Pons (tissue), 1 donor: ENCODE results near the gene NRAP.

Experiments used
- DNase-seq: peaks from one replicate; pipeline ENCODE4 v3.0.0-alpha.2; 2016; ENCODE audit warnings: low spot score

NRAP gene

DNA sequence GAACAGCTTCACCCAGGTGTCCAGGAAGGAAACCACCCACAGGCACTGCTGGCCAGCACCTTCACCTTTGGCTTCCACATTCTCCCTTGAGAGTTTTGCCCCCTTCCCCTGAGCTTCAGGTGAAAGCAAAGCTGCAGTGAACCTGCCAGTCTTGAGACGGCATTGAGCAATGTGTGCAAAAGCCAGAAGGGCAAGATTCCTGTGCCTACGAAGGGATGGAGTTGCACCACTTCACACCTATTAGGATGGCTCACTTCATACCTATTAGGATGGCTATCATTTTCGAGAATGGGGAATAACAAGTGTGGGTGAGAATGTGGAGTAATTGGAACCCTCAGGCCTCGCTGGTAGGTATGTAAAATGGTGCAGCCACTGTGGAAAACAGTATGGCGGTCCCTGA is 103.8 kb downstream of the NRAP start:
- no peak for DNase-seq

DNA sequence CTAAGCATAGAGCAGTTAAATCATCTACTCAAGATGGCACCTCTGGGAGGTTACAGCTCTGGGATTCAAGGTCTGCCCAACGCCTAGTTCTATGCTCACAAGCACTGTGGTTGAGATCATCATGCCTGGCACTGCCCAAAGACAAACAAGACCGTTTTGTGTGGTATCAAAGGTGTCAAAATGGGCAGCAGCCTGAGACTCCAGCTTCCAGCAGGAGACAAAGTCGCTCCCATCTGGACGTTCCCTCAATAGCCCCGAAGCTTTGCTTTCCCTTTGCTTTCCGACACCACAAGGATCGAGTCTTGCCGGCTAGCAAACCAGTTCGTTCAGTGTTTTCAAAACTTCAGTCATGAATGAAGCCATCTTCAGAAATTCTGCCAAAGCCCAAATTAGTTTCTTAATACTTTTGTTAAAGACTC is 105.9 kb downstream of the NRAP start:
- DNase-seq = no peak

DNA sequence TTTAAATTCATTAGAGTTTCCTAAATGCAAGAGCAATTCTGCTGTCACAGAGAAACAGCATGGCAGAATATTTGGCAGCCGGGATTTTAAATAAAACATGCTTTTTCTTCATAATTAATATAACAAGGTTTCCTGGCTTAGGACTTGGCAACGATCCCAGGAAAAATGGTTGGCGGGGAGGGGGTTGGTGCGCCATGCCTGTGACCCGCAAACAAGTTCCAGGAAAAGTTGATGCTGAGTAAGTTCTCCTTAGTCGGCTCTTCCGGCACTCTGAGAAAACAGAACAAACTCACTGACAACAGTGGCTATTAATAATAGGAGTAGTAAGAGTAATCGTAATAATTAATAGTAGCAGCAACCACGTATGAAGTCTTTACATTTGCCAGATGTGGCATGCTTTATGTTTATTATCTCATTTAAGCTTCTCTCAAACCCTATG is 106.4 kb downstream of the NRAP start:
- DNase-seq = no peak

DNA sequence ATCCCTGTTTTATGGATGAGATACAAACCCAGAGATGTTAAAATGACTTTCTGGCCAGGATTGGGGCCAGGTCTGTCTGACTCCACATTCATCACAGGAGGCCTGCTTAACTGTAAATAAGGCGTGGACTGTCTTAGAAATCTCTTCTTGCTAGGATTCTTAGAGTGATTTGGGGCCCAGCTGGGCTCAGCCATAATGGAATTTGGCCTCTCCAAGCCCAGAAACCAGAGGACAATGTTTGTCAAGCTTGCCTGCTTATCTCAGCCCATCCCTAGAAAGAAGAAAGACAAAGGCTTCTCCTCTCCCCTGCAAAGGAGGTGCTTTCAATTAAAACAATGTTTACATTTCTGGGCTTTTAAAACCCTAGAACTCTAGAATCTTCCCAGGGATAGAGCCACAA is 108.1 kb downstream of the NRAP start:
- DNase-seq = no peak

DNA sequence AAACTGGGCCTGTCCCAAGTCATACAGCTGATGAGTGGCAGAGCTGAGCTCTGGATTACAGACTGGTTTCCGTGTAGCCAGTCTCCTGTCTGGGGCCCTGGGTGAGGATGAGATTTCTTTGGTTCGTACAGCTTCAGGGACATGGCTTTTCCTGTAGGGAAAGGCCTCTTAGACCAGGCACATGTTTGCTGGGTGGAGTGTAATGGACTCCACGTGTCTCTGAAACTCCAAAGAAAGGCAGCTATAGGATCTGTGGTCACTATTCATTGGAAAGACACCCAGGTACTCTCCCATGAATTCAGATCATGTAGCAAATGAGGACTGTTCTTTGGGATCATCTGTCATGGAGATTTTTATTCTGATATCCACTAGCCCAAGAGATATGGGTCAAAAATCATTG is 108.6 kb downstream of the NRAP start:
- DNase-seq = no peak

DNA sequence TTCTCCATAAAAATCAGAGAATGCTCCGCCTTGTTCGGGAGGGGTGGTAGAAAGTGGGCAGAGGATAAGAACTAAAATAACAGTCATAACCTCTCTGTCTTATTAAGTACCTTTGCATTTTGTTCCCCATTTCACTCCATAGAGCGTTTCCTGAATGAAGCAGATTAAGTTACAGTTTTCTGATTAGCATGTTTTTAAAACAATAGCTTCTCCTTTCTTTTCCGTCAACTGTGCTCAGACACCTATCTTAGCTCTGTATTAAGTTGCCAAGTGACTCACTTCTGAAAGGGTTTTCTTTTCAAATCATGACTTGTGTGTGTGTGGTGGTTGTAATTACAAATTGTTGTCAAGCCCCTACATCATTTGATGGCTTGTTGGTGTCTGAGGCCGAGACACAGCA is 109.6 kb downstream of the NRAP start:
- no peak for DNase-seq

DNA sequence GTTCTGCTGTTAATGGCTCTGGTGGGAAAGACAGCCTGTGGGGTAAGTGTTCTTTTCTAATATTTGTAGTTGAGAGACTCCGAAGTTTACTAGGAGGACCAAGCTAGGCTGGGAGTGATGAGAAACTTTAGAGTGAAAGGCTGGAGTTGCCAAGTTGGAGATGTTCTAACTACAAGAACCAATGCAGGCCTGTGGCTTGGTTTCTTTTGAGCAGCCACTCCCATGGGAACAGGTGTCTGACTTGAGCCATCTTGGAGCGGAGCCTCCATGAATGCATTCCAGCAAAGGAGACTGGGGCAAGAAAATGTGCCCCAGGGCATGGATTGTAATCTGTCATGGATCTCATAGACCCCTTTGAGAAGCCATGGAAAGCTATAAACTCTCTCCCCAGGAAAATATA is 110.7 kb downstream of the NRAP start:
- DNase-seq = no peak

DNA sequence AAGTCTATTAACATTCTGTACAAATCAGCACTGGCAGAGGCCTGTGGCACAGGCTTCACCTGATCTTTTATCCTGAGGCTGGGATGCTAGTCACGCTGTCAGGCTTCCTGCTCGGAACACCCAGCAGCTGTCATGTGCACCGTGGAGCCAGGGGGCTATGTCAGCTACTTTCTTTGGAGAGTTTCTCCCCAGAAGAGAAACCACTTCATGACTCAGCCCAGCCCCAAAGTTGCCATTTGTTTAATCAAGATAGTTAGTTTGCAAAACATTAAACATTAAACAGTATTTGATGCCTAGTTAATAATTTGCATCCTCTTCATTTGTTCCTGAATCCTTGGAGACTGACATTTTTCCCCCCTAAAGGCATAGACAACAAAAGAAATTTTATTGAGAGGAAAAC is 111.1 kb downstream of the NRAP start, which contains the start of gene HABP2:
TSS of gene HABP2 (plus strand) at position 353 of the 400 bp plus-strand sequence. CDS start 69 bp downstream, outside the sequence.
- no peak for DNase-seq

DNA sequence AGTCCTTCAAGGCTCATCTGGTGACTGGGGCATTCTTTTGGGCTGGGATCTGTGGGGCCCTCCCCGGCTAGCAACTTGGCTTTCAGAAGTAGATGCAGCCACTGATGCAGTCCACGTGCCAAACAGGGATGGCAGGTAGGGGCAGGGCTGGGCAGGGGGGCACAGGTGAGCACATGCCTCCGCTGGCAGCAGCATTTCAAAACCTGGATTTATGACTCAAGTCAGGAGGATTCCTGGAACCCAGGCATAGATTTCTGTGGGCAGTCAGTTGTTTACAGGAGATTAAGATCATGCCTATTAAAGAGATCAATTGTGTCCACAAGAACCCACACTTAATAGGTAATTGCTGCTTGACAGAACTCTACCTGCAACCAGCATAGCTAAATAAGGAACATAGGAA is 111.8 kb downstream of the NRAP start:
- DNase-seq = no peak

DNA sequence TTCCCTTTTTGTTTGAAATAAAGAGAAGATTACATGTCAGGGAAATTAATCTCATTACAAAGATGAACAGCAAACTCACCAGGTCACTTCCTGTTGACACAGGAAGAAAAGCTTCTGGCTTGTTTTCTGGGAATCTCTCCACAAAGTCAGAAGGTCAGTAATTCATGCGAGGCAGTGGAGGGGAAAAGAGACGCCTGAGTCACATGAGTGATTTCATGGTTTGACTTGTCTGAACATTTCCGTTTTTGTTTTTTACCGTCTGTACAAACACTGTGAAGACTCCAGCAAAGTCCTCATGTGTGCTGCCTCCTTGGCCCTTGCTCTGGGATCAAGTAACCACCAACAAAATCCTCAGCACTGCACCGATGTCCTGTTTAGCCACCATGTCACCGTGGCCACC is 113.5 kb downstream of the NRAP start:
- DNase-seq = no peak

DNA sequence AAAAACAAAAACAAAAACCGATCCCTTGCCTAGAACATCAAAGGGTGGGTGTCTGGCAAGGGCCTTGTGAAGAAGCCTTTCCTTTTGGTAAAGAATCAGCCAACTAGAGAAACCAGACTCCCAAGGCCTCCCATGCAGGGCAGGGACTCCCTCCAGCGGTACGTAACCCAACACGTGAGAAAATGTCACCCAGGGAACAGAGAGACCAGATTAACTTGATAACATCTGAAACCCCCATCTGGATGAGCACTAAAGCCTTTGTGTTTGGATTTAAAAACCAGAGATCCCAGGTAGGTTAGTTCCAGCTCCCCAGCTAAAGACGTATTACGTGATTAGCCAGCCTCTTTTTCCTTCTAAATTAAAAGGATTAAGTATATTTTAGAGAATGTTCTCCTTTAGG is 114.0 kb downstream of the NRAP start:
- no peak for DNase-seq

DNA sequence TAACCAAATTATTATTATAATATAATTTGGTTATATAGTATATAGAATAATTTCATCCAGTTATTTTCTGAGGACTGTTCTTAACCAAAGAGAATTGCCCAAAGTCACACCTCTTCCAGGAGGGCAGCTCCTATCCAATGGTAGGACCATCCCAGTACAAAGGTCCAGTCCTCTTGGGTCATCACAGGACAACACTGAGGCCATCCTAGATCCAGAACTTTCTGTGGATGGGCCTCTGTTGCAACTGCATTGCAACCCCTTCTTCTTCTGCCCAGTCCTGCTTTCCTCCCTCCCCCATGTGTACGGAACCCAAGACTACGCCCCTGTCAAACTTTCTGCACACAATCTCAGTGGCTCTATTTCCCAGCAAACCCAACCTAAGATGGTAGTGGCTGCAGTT is 116.4 kb downstream of the NRAP start:
- DNase-seq = no peak

DNA sequence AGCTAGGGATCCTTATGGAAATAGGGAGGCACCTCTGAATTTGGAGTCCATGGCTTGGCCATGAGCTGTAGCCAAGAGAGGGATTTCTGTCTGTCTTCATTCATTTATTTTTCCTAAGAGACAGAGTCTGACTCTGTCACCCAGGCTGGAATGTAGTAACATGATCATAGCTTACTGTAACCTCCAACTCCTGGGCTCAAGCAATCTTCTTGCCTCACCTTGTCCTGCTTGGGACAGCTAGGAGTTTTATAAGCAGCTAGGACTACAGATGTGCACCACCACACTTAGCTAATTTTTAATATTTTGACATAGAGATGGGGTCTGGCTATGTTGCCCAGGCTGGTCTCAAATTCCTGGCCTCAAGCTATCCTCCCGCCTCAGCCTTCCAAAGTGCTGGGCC is 119.4 kb downstream of the NRAP start:
- DNase-seq = no peak

DNA sequence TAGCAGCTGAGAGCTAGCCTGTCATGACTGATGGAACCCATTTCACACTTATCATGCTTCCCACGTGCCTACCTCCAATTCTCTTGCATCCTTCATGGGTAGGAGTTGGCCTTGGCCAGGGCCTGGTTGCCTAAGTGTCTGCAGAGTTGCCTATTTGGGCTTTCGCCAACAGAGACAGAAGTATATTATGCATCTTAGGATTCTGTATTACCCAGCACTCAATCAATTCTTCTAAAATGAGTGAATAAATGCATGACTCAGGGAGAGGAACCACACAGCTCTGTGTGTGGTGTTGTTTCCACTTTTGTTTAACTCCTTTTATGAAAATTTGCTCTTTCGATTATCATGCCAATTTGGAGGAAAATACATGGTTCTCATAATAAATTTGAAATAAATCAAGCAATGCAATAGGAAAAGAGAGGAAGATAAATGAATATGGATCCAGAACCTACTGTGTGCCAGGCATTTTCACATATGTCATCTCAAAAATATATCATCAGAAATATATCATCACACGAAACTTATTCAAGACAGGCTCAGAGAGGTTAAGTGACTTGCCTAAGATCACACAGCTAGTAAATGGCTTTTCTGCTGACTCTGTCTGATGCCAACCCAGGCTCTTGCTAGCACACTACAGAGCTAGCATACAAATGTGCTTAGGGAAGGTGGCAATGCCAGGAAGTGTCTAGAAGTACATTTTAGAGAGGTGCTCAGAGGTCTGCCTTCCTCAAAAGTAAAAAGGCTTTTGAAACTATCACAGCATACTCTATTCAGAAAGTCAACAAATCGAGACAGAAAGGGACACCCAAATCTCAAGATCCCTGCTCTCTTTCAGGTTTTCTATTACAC is 120.5 kb downstream of the NRAP start:
- DNase-seq = no peak

DNA sequence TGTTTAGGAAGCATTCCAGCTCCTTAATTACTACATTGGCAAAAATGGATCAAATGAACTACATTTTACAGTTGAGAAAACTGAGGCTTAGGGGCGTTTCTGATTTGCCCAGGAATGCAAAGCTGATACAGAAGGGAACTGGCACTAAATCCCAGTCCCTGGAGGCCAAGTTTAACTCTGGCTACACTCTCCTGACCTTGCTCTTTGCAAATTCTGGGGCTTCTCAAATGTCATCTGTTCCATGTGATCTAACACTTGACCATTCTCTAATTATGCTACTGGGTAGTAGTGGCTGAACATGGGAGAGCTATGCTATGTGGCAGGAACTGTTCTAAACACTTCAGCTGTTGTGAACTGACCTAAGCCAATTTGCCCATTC is 122.3 kb downstream of the NRAP start:
- DNase-seq = no peak

DNA sequence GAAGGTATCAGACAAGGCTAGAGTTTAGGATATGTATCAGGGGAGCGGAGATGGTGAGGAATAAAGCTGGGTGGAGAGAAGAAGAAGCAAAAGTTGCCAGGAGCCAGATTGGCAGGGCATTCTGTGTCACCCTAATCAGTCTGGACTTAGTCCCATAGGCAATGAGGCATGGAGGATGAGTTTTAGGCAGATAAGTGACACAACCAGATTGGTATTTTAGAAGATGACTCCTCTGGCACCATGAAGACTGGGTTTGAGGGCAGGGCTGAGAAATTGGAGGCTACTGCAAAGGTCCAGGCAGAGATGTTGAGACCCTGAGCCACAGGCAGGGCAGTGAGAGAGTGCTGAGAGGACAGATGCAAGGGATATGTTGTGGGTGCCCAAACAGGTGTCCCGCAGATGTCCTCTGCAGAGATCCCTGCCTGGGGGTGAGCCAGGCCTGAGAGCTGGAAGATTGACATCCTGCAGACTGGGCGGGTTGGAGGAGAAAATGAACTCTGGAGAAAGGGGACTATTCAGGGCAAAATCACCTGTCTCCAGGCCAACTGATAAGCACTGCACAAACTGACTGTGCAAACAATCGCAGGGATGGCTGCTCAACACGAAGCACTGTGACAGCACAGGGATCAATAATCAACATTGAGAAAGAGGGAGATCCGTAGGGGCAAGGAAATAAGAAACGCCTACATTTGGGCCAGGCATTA is 122.8 kb downstream of the NRAP start:
- DNase-seq = no peak

DNA sequence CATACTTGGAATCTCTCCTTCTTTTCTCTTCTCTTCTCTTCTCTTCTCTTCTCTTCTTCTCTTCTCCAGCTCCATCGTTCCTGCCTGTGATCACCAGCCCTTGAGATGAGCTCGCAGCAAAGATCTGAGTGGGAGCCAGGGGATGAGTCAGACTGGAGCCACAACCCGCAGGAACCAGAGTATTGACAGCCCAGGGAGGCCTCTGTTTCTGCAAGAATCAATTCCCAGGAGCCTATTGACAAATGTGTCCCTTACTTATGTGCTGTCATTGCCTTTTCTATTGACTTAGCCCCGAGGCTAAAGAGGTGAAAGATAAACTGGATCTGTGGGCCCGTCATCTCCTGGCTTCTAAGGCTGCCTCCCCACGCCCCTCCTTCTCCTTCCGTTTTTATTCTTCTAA is 124.1 kb downstream of the NRAP start:
- no peak for DNase-seq
